Skeletal muscle satellite cell (primary cell): ENCODE data around the gene WWTR1. TPM values are rescaled to one million over a fixed set of nuclear protein-coding genes. Genes with fewer than 3 reads are reported as not detected.

Experiments used
- H3K27me3 ChIP-seq: 2 replicates; pipeline ENCODE4 v1.7.0; 2013; ENCODE audit warnings: low read length; ENCODE audit not compliant: control insufficient read depth, insufficient read depth
- H3K36me3 ChIP-seq: 2 replicates; pipeline ENCODE4 v1.7.0; 2013; ENCODE audit warnings: mild to moderate bottlenecking, control low read depth, low read length; ENCODE audit not compliant: insufficient read depth
- H3K4me1 ChIP-seq: 2 replicates; pipeline ENCODE4 v1.7.0; 2013; ENCODE audit warnings: low read length; ENCODE audit not compliant: control insufficient read depth, insufficient read depth
- H3K4me2 ChIP-seq: 2 replicates; pipeline ENCODE4 v1.7.0; 2013; ENCODE audit warnings: mild to moderate bottlenecking, low read length
- H3K4me3 ChIP-seq: 2 replicates; pipeline ENCODE4 v1.7.0; 2013; ENCODE audit warnings: low read length
- H3K9ac ChIP-seq: 2 replicates; pipeline ENCODE4 v1.7.0; 2013; ENCODE audit warnings: mild to moderate bottlenecking, low read depth, low read length, moderate library complexity
- H3K9me3 ChIP-seq: replicated peaks from 2 replicates; pipeline ENCODE4 v1.7.0; 2013; ENCODE audit warnings: mild to moderate bottlenecking, control low read depth, low read length
- small RNA-seq: library from RNA; depleted of rRNA; stranded (forward); fragments of <200 nt; gene quantifications from one replicate; pipeline ENCODE3, GENCODE V24; 2012

The WWTR1 gene

DNA sequence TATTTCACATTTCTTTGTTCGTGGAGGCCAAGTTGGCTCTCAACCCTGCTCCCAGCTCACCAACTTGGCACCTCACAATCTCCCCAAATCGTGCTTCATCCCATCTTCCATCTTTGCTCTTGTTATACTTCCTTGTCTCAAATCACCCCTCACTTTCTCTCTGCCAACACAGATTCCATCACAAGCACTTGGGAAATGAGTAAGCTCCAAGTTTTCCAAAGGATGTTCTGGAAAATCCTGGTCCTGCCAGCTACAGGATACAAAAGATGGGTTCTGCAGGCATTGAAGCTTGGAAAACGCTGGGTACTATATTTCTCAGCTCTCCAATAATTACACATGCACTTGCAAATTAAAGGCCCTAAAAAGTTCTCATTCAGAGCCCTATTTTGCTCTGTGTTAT is 187.4 kb downstream of the WWTR1 start:
- no peak overlapping the region for H3K4me3 ChIP-seq
- no peaks in the 10 kb centered on the region for H3K27me3 ChIP-seq
- peaks cover 92% of the 10 kb centered on the region for H3K4me1 ChIP-seq

DNA sequence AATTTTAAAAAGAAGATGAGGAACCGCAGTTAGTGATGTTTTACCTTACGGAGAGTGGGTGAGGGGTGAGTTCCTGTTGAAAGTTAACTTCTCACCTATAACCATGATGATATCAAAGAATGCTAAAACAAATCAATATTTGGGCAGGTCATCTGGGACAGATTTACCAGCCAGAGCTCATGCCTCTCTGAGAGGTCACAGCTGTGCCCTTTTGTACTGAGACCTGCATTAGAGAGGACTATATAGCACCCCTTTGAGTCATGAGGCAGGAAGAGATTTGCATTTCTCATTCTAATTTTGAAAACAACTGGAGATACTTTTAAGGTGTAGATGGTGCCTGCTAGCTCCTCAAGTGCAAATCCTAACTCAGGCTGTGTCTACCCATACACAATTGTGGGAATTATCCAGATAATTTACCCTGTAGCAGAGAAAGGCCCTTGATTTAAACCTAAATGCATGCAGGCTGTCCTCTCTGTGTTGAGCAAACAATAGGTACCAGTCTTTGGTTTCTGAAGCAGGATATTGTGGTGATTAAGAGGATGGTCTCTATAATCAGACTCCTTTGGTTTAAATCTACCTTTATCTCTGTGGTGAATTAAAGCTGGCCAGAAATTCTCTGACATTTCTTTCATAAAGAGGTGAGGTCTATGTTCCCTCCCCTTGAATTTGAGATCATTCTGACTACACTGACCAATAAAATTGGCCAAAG is 189.2 kb downstream of the WWTR1 start:
- Histone ChIP-seq H3K4me3 (peak overlapping the region; percentile 16), H3K4me2 (peak overlapping the region; percentile 62), H3K9me3 (no peaks in the 10 kb centered on the region), H3K9ac (peak overlapping the region; percentile 48), H3K4me1 (peaks cover 77% of the 10 kb centered on the region), H3K36me3 (no peaks in the 10 kb centered on the region), H3K27me3 (no peaks in the 10 kb centered on the region)

More for the DNA sequence above, 187.4 kb downstream of the WWTR1 start:
- Histone ChIP-seq H3K9ac (no peak overlapping the region), H3K36me3 (no peaks in the 10 kb centered on the region), H3K4me2 (no peak overlapping the region), H3K9me3 (no peaks in the 10 kb centered on the region)

Small RNA genes within 50 kb of the gene (small RNA-seq; reads per million reads assigned to genes)
- not detected for gene RNU6-1098P
